Superior temporal gyrus (tissue), 1 donor: ENCODE results near the gene SHISA6.
A peak's percentile ranks its signal among the peaks of the same experiment; 100 is the strongest.

Experiments
- DNase-seq: peaks from one replicate; pipeline ENCODE4 v3.0.0-alpha.2; 2016; ENCODE audit errors: extremely low spot score

SHISA6 gene

GRCh38 chr17:11583306-11583992 lies 342.4 kb downstream of the SHISA6 start:
- no peak for DNase-seq

GRCh38 chr17:11589716-11590115 lies 348.7 kb downstream of the SHISA6 start:
- no peak for DNase-seq

GRCh38 chr17:11598274-11599221 lies 357.5 kb downstream of the SHISA6 start, which contains the start of gene DNAH9:
TSS of gene DNAH9 (plus strand) at chr17:11598470. CDS start at chr17:11598499, 29 bp downstream.
- DNase-seq: peak; percentile 92

- DNase-seq: no peak
Measured at GRCh38 chr17:11601661-11602060, 360.6 kb downstream of the SHISA6 start.

- peak; percentile 17 for DNase-seq
Measured at GRCh38 chr17:11608396-11608795, 367.4 kb downstream of the SHISA6 start.

- no peak for DNase-seq
Measured at GRCh38 chr17:11610999-11611566, 370.1 kb downstream of the SHISA6 start.

GRCh38 chr17:11612956-11613355 lies 371.9 kb downstream of the SHISA6 start:
- no peak for DNase-seq
